K562 (cell line): Measurements from ENCODE around the gene LTBR. TPM values are rescaled to one million over a fixed set of nuclear protein-coding genes. Genes with fewer than 3 reads are reported as not detected.
A peak's percentile ranks its signal among the peaks of the same experiment; 100 is the strongest.

Experiments used
- ATF1 ChIP-seq, 2 experiments: fragments of 450-650 bp in 1 of 2; IDR thresholded peaks; 2 replicates each; pipeline ENCODE4 v1.6.1; 2016; ENCODE audit warnings: missing compliant biosample characterization in 1 of 2, missing genetic modification characterization in 1 of 2
- CC2D1A ChIP-seq: fragments of 450-650 bp; IDR thresholded peaks from 2 replicates; pipeline ENCODE4 v1.6.1; 2017; ENCODE audit warnings: mild to moderate bottlenecking
- CHD1 ChIP-seq: fragments of 200-600 bp; sonication (generic); IDR thresholded peaks from one replicate; pipeline ENCODE4 v1.6.1; 2012; ENCODE audit warnings: mild to moderate bottlenecking, moderate library complexity, low read length, inconsistent platforms
- EP400 ChIP-seq: fragments of 450-650 bp; IDR thresholded peaks from 2 replicates; pipeline ENCODE4 v1.6.1; 2017; ENCODE audit warnings: antibody characterized with exemption, mild to moderate bottlenecking, moderate library complexity
- ESRRB ChIP-seq: fragments of 250-450 bp; sonication (Bioruptor Pico); IDR thresholded peaks from 2 replicates; pipeline ENCODE4 v1.5.0; 2020; ENCODE audit warnings: mild to moderate bottlenecking, moderate library complexity, borderline replicate concordance
- GTF2F1 ChIP-seq: IDR thresholded peaks from 2 replicates; pipeline ENCODE4 v1.6.1; 2011; ENCODE audit warnings: low read depth, low read length, improper control_type of control experiment
- PHF20 ChIP-seq: fragments of 450-650 bp; IDR thresholded peaks from 2 replicates; pipeline ENCODE4 v1.6.1; 2018; ENCODE audit not compliant: partially characterized antibody
- RBBP5 ChIP-seq: fragments of 200-600 bp; sonication (generic); IDR thresholded peaks from 2 replicates; pipeline ENCODE4 v1.6.1; 2012; ENCODE audit warnings: borderline replicate concordance, mild to moderate bottlenecking, low read length, control low read depth, inconsistent platforms; ENCODE audit not compliant: insufficient read depth, poor library complexity, severe bottlenecking
- ZBTB7A ChIP-seq: IDR thresholded peaks from 2 replicates; pipeline ENCODE4 v1.6.1; 2011; ENCODE audit warnings: low read depth, mild to moderate bottlenecking, low read length, moderate library complexity, borderline replicate concordance; ENCODE audit not compliant: control insufficient read depth
- ZEB2 ChIP-seq: fragments of 450-650 bp; IDR thresholded peaks from 2 replicates; pipeline ENCODE4 v1.6.1; 2016
- polyA plus RNA-seq, 8 experiments: library from polyadenylated mRNA; depleted of rRNA in 4 of 8; stranded (reverse) in 5 of 8; unstranded in 3 of 8; fragments of >200 nt; fragmentation: Nextera tagmentation in 2 of 8; fragmentation: Illumina TruSeq in 1 of 8; extraction: Ambion mirVana in 2 of 8; extraction: Trizol in 1 of 8; gene quantifications; 2 replicates each; pipeline versions ENCODE4 v1.2.1 to v1.2.3, GENCODE V29; 2011 to 2014; ENCODE audit warnings: inconsistent platforms in 1 of 8, missing spikeins in 1 of 8
- total RNA-seq, 7 experiments: library from RNA; depleted of rRNA in 6 of 7; stranded (reverse); fragments of >200 nt in 6 of 7; fragmentation: Illumina TruSeq in 2 of 7; extraction: Trizol in 2 of 7; gene quantifications; 2 replicates each; pipeline versions ENCODE4 v1.2.1 to v1.2.3, GENCODE V29; 2011 to 2021; ENCODE audit warnings: low replicate concordance in 1 of 7
- TF ChIP-seq, protein P1 (sequence below): IDR thresholded peaks from 3 replicates; pipeline ENCODE4 v1.6.1; 2011; ENCODE audit warnings: borderline replicate concordance, mild to moderate bottlenecking, moderate library complexity; ENCODE audit not compliant: insufficient read length; ENCODE audit errors: extremely low read depth
- TF ChIP-seq, protein P2 (sequence below): sonication (generic); formaldehyde crosslinking; IDR thresholded peaks from 2 replicates; pipeline ENCODE4 v1.8.0; 2023; ENCODE audit warnings: missing genetic modification reagents, mild to moderate bottlenecking, borderline replicate concordance
- TF ChIP-seq, protein P3 (sequence below): fragments of 150-350 bp; conservative IDR thresholded peaks from 2 replicates; pipeline ENCODE4 v1.6.1; 2014; ENCODE audit warnings: low read length
- TF ChIP-seq, protein P4 (sequence below), 3 experiments: fragments of 200-800 bp in 1 of 3; sonication (Bioruptor generic) in 1 of 3; sonication (generic) in 1 of 3; formaldehyde crosslinking in 1 of 3; IDR thresholded peaks; 2 replicates each; pipeline versions ENCODE4 v1.6.1 to v1.8.0; 2016 to 2022; ENCODE audit warnings: mild to moderate bottlenecking in 2 of 3, missing compliant biosample characterization in 2 of 3, missing genetic modification characterization in 2 of 3, missing genetic modification reagents in 1 of 3

Gene LTBR
- total and polyA plus RNA-seq, 9 of the 15 experiments (the other 6 are each of a cell fraction or from before 2014, with no cell fraction given): 0.96 to 69.0 (median 35.3) TPM

DNA sequence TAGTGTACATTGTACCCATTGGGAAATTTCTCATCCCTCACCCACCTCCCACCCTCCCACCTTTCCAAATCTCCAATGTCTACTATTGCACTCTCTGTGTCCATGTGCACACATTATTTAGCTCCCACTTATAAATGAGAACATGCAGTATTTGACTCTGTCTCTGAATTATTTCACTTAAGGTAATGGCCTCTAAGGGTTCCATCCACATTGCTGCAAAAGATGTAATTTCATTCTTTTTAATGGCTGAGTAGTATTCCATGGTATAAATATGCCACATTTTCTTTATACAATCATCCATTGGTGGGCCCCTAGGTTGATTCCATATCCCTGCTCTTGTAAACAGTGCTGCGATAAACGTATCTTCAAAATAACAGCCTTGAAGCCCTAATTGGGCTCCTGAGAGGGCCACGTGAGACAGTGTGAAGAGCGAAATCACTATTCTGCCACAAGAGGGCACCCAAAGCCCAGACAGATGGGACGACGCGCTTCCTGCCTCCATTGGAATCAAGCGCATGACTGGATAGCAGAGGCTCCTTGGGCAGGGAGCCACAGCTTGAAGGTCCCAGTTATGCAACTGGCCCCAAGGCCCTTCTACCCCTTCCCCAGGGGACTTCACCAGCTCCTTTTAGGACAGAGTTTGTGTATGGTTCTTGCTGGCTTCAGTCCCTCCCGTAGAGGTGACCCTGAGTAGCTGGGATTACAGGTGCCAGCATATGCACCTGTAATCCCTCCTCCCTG is 39.5 kb downstream of the LTBR start (continued):
- TF ChIP-seq RBBP5: no peak
- TF ChIP-seq, protein P1, sequence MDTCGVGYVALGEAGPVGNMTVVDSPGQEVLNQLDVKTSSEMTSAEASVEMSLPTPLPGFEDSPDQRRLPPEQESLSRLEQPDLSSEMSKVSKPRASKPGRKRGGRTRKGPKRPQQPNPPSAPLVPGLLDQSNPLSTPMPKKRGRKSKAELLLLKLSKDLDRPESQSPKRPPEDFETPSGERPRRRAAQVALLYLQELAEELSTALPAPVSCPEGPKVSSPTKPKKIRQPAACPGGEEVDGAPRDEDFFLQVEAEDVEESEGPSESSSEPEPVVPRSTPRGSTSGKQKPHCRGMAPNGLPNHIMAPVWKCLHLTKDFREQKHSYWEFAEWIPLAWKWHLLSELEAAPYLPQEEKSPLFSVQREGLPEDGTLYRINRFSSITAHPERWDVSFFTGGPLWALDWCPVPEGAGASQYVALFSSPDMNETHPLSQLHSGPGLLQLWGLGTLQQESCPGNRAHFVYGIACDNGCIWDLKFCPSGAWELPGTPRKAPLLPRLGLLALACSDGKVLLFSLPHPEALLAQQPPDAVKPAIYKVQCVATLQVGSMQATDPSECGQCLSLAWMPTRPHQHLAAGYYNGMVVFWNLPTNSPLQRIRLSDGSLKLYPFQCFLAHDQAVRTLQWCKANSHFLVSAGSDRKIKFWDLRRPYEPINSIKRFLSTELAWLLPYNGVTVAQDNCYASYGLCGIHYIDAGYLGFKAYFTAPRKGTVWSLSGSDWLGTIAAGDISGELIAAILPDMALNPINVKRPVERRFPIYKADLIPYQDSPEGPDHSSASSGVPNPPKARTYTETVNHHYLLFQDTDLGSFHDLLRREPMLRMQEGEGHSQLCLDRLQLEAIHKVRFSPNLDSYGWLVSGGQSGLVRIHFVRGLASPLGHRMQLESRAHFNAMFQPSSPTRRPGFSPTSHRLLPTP: no peak
- no peak for TF ChIP-seq PHF20
- peak; percentile 44 for TF ChIP-seq EP400
- peak; percentile 75 for TF ChIP-seq CC2D1A
- TF ChIP-seq GTF2F1: no peak
- TF ChIP-seq ZEB2: no peak
- no peak for TF ChIP-seq ESRRB (CRISPR knock-in tag)
- TF ChIP-seq, protein P2, sequence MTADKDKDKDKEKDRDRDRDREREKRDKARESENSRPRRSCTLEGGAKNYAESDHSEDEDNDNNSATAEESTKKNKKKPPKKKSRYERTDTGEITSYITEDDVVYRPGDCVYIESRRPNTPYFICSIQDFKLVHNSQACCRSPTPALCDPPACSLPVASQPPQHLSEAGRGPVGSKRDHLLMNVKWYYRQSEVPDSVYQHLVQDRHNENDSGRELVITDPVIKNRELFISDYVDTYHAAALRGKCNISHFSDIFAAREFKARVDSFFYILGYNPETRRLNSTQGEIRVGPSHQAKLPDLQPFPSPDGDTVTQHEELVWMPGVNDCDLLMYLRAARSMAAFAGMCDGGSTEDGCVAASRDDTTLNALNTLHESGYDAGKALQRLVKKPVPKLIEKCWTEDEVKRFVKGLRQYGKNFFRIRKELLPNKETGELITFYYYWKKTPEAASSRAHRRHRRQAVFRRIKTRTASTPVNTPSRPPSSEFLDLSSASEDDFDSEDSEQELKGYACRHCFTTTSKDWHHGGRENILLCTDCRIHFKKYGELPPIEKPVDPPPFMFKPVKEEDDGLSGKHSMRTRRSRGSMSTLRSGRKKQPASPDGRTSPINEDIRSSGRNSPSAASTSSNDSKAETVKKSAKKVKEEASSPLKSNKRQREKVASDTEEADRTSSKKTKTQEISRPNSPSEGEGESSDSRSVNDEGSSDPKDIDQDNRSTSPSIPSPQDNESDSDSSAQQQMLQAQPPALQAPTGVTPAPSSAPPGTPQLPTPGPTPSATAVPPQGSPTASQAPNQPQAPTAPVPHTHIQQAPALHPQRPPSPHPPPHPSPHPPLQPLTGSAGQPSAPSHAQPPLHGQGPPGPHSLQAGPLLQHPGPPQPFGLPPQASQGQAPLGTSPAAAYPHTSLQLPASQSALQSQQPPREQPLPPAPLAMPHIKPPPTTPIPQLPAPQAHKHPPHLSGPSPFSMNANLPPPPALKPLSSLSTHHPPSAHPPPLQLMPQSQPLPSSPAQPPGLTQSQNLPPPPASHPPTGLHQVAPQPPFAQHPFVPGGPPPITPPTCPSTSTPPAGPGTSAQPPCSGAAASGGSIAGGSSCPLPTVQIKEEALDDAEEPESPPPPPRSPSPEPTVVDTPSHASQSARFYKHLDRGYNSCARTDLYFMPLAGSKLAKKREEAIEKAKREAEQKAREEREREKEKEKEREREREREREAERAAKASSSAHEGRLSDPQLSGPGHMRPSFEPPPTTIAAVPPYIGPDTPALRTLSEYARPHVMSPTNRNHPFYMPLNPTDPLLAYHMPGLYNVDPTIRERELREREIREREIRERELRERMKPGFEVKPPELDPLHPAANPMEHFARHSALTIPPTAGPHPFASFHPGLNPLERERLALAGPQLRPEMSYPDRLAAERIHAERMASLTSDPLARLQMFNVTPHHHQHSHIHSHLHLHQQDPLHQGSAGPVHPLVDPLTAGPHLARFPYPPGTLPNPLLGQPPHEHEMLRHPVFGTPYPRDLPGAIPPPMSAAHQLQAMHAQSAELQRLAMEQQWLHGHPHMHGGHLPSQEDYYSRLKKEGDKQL: no peak
- TF ChIP-seq ATF1 (CRISPR knock-in tag; IDR thresholded peaks at IDR 0.05): no peak
- TF ChIP-seq ATF1 (tag; IDR thresholded peaks at IDR 0.05): 0 out of 2 replicates have a peak, but pooled peaks have one; percentile 36
- no peak for TF ChIP-seq CHD1
- TF ChIP-seq, protein P3, sequence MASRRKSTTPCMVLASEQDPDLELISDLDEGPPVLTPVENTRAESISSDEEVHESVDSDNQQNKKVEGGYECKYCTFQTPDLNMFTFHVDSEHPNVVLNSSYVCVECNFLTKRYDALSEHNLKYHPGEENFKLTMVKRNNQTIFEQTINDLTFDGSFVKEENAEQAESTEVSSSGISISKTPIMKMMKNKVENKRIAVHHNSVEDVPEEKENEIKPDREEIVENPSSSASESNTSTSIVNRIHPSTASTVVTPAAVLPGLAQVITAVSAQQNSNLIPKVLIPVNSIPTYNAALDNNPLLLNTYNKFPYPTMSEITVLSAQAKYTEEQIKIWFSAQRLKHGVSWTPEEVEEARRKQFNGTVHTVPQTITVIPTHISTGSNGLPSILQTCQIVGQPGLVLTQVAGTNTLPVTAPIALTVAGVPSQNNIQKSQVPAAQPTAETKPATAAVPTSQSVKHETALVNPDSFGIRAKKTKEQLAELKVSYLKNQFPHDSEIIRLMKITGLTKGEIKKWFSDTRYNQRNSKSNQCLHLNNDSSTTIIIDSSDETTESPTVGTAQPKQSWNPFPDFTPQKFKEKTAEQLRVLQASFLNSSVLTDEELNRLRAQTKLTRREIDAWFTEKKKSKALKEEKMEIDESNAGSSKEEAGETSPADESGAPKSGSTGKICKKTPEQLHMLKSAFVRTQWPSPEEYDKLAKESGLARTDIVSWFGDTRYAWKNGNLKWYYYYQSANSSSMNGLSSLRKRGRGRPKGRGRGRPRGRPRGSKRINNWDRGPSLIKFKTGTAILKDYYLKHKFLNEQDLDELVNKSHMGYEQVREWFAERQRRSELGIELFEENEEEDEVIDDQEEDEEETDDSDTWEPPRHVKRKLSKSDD: no peak
- TF ChIP-seq ZBTB7A: no peak
- TF ChIP-seq, protein P4, sequence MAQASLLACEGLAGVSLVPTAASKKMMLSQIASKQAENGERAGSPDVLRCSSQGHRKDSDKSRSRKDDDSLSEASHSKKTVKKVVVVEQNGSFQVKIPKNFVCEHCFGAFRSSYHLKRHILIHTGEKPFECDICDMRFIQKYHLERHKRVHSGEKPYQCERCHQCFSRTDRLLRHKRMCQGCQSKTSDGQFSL (CRISPR knock-in tag; IDR thresholded peaks at IDR 0.05): no peak
- TF ChIP-seq, protein P4 (tag; IDR thresholded peaks at IDR 0.05): no peak
